GM19099 (cell line): ENCODE measurements around the gene NKAIN1.

Source experiments
- POLR2A ChIP-seq: IDR thresholded peaks from 3 replicates; pipeline ENCODE4 v1.6.1; 2011; ENCODE audit warnings: low read depth; ENCODE audit not compliant: insufficient read length; ENCODE audit errors: extremely low read depth

The NKAIN1 gene

GRCh38 chr1:31239653-31240241, at the start of gene NKAIN1:
Gene NKAIN1 (minus strand): TSS chr1:31239887. CDS start chr1:31239547, 340 bp downstream.
- TF ChIP-seq POLR2A: no peak

GRCh38 chr1:31289021-31289420, 49.3 kb upstream of the NKAIN1 start:
- no peak for TF ChIP-seq POLR2A

GRCh38 chr1:31273619-31274018, 33.9 kb upstream of the NKAIN1 start:
- no peak for TF ChIP-seq POLR2A

- no peak for TF ChIP-seq POLR2A
Measured at GRCh38 chr1:31272369-31272768, 32.7 kb upstream of the NKAIN1 start.

GRCh38 chr1:31266547-31266946, 26.9 kb upstream of the NKAIN1 start:
- no peak for TF ChIP-seq POLR2A

GRCh38 chr1:31264790-31265386, 25.2 kb upstream of the NKAIN1 start:
- TF ChIP-seq POLR2A: no peak

GRCh38 chr1:31263408-31263807, 23.7 kb upstream of the NKAIN1 start:
- no peak for TF ChIP-seq POLR2A

- TF ChIP-seq POLR2A: no peak
Measured at GRCh38 chr1:31261916-31262315, 22.2 kb upstream of the NKAIN1 start.

GRCh38 chr1:31259746-31260145, 20.1 kb upstream of the NKAIN1 start:
- no peak for TF ChIP-seq POLR2A

- no peak for TF ChIP-seq POLR2A
Measured at GRCh38 chr1:31258581-31258980, 18.9 kb upstream of the NKAIN1 start.

- TF ChIP-seq POLR2A: no peak
Measured at GRCh38 chr1:31257213-31257612, 17.5 kb upstream of the NKAIN1 start.

- TF ChIP-seq POLR2A: no peak
Measured at GRCh38 chr1:31249854-31250253, 10.2 kb upstream of the NKAIN1 start.

GRCh38 chr1:31248276-31248675, 8.6 kb upstream of the NKAIN1 start:
- no peak for TF ChIP-seq POLR2A

- TF ChIP-seq POLR2A: no peak
Measured at GRCh38 chr1:31244326-31244725, 4.6 kb upstream of the NKAIN1 start.

GRCh38 chr1:31243501-31244286, 4.0 kb upstream of the NKAIN1 start:
- TF ChIP-seq POLR2A: no peak

- no peak for TF ChIP-seq POLR2A
Measured at GRCh38 chr1:31241321-31241720, 1.6 kb upstream of the NKAIN1 start.
